ENCODE data around the gene EXOC5.
A peak's percentile ranks its signal among the peaks of the same experiment; 100 is the strongest.
"Not testable (repeated sequence)": the region's sequence is repeated elsewhere in the genome, so short reads cannot be mapped to it uniquely, and the experiment has no call there.

DNA sequence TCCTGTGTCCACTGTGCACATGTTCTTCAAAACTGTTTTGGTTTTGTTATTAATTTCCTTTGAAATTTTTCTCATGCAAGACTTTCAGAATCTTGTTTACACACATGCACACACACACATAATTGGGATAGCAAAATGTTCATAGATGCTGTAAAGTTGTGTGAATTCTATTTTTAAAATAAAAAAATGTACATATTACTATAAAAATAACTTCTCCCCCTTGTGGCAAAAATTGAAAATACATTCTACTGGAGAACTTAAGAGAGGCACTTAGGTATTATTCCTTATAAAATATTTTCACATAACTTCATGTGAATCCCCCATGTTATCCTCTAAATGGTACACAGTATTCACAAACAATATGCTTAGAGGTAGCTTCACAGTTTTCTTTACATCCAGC lies 66.0 kb downstream of the EXOC5 start:
- not testable (repeated sequence) for TF ChIP-seq POLR2A (IDR thresholded peaks at IDR 0.05)
- TF ChIP-seq CTCF (IDR thresholded peaks at IDR 0.05), result peak in 4 of 6 experiments; percentile 7 to 41 (median 22)
